ENCODE measurements around the gene SAE1.

Gene SAE1

GRCh38 chr19:47093254-47093653 lies 37.4 kb upstream of the SAE1 start:
- H3K4me3 ChIP-seq (replicated peaks; ENCODE audit: low read depth, low read length) = no peak overlapping the region
- TF ChIP-seq CTCF (IDR thresholded peaks at IDR 0.05; ENCODE audit: low read length, missing control alignments) = no peak
- DNase-seq (ENCODE audit: low read depth) = no peak

- H3K4me3 ChIP-seq (replicated peaks; ENCODE audit: low read depth, low read length) = no peak overlapping the region
- TF ChIP-seq CTCF (IDR thresholded peaks at IDR 0.05; ENCODE audit: low read length, missing control alignments) = no peak
- no peak for DNase-seq (ENCODE audit: low read depth)
Measured at GRCh38 chr19:47093841-47094240, 36.8 kb upstream of the SAE1 start.

GRCh38 chr19:47094557-47095475 lies 35.8 kb upstream of the SAE1 start:
- no peak overlapping the region for H3K4me3 ChIP-seq (replicated peaks; ENCODE audit: low read depth, low read length)
- DNase-seq (ENCODE audit: low read depth) = no peak
- TF ChIP-seq CTCF (IDR thresholded peaks at IDR 0.05; ENCODE audit: low read length, missing control alignments) = no peak

GRCh38 chr19:47095476-47096099 lies 35.0 kb upstream of the SAE1 start:
- no peak for TF ChIP-seq CTCF (IDR thresholded peaks at IDR 0.05; ENCODE audit: low read length, missing control alignments)
- no peak for DNase-seq (ENCODE audit: low read depth)
- no peak overlapping the region for H3K4me3 ChIP-seq (replicated peaks; ENCODE audit: low read depth, low read length)

GRCh38 chr19:47096100-47096704 lies 34.4 kb upstream of the SAE1 start:
- no peak for TF ChIP-seq CTCF (IDR thresholded peaks at IDR 0.05; ENCODE audit: low read length, missing control alignments)
- DNase-seq (ENCODE audit: low read depth) = no peak
- H3K4me3 ChIP-seq (replicated peaks; ENCODE audit: low read depth, low read length) = no peak overlapping the region

- H3K4me3 ChIP-seq (replicated peaks; ENCODE audit: low read depth, low read length) = no peak overlapping the region
- no peak for DNase-seq (ENCODE audit: low read depth)
- no peak for TF ChIP-seq CTCF (IDR thresholded peaks at IDR 0.05; ENCODE audit: low read length, missing control alignments)
Measured at GRCh38 chr19:47096721-47097120, 33.9 kb upstream of the SAE1 start.

All from fibroblast of pulmonary artery (primary cell).